ENCODE results near the gene CCDC175.

Gene CCDC175

GRCh38 chr14:59583755-59584154, 7.1 kb upstream of the CCDC175 start:
- no peak for TF ChIP-seq CTCF (IDR thresholded peaks at IDR 0.05; ENCODE audit: low read depth, low read length, poor library complexity, severe bottlenecking)
- no peak for TF ChIP-seq EZH2phosphoT487 (IDR thresholded peaks at IDR 0.05; ENCODE audit: borderline replicate concordance, low read length)
- no peaks in the 10 kb centered on the region for H3K79me2 ChIP-seq (ENCODE audit: control insufficient read depth, low read length)
- H3K4me1 ChIP-seq (ENCODE audit: control insufficient read depth, low read length): no peaks in the 10 kb centered on the region
- H3K9me2 ChIP-seq (replicated peaks; ENCODE audit: control insufficient read depth, low read length): no peaks in the 10 kb centered on the region
- H3K4me3 ChIP-seq (ENCODE audit: low read length): no peak overlapping the region
- H3K36me3 ChIP-seq (ENCODE audit: control insufficient read depth, low read length): no peaks in the 10 kb centered on the region
- H3K27me3 ChIP-seq (ENCODE audit: control insufficient read depth, low read length): no peaks in the 10 kb centered on the region
- H3K27ac ChIP-seq (ENCODE audit: low read depth, low read length): no peak overlapping the region
- H3F3A ChIP-seq (ENCODE audit: control insufficient read depth, insufficient read depth): no peaks in the 10 kb centered on the region
- H4K20me1 ChIP-seq (ENCODE audit: control insufficient read depth, insufficient read depth, low read depth, low read length): no peaks in the 10 kb centered on the region
- H3K9me3 ChIP-seq (ENCODE audit: control insufficient read depth, insufficient read depth, low read length): no peaks in the 10 kb centered on the region
- no peak overlapping the region for H3K4me2 ChIP-seq (ENCODE audit: low read length)

GRCh38 chr14:59582845-59583509, 6.4 kb upstream of the CCDC175 start:
- Histone ChIP-seq H3F3A (ENCODE audit: control insufficient read depth, insufficient read depth) (no peaks in the 10 kb centered on the region), H3K4me3 (ENCODE audit: low read length) (no peak overlapping the region), H3K27me3 (ENCODE audit: control insufficient read depth, low read length) (no peaks in the 10 kb centered on the region), H3K79me2 (ENCODE audit: control insufficient read depth, low read length) (no peaks in the 10 kb centered on the region), H3K9me2 (replicated peaks; ENCODE audit: control insufficient read depth, low read length) (no peaks in the 10 kb centered on the region), H3K4me1 (ENCODE audit: control insufficient read depth, low read length) (no peaks in the 10 kb centered on the region), H3K36me3 (ENCODE audit: control insufficient read depth, low read length) (no peaks in the 10 kb centered on the region), H3K27ac (ENCODE audit: low read depth, low read length) (no peak overlapping the region), H4K20me1 (ENCODE audit: control insufficient read depth, insufficient read depth, low read depth, low read length) (no peaks in the 10 kb centered on the region), H3K9me3 (ENCODE audit: control insufficient read depth, insufficient read depth, low read length) (no peaks in the 10 kb centered on the region), H3K4me2 (ENCODE audit: low read length) (no peak overlapping the region)
- no peak for TF ChIP-seq EZH2phosphoT487 (IDR thresholded peaks at IDR 0.05; ENCODE audit: borderline replicate concordance, low read length)
- TF ChIP-seq CTCF (IDR thresholded peaks at IDR 0.05; ENCODE audit: low read depth, low read length, poor library complexity, severe bottlenecking): peak; percentile 51

GRCh38 chr14:59582161-59582560, 5.5 kb upstream of the CCDC175 start:
- Histone ChIP-seq H3K27ac (ENCODE audit: low read depth, low read length) (no peak overlapping the region), H3K36me3 (ENCODE audit: control insufficient read depth, low read length) (no peaks in the 10 kb centered on the region), H3K9me2 (replicated peaks; ENCODE audit: control insufficient read depth, low read length) (no peaks in the 10 kb centered on the region), H3K4me1 (ENCODE audit: control insufficient read depth, low read length) (no peaks in the 10 kb centered on the region), H3K9me3 (ENCODE audit: control insufficient read depth, insufficient read depth, low read length) (no peaks in the 10 kb centered on the region), H3K27me3 (ENCODE audit: control insufficient read depth, low read length) (no peaks in the 10 kb centered on the region), H3F3A (ENCODE audit: control insufficient read depth, insufficient read depth) (no peaks in the 10 kb centered on the region), H4K20me1 (ENCODE audit: control insufficient read depth, insufficient read depth, low read depth, low read length) (no peaks in the 10 kb centered on the region), H3K4me2 (ENCODE audit: low read length) (no peak overlapping the region), H3K4me3 (ENCODE audit: low read length) (no peak overlapping the region), H3K79me2 (ENCODE audit: control insufficient read depth, low read length) (no peaks in the 10 kb centered on the region)
- TF ChIP-seq CTCF (IDR thresholded peaks at IDR 0.05; ENCODE audit: low read depth, low read length, poor library complexity, severe bottlenecking) (no peak), EZH2phosphoT487 (IDR thresholded peaks at IDR 0.05; ENCODE audit: borderline replicate concordance, low read length) (no peak)

Data from DOHH2 (cell line).